ENCODE results near the gene MED12.

DNA sequence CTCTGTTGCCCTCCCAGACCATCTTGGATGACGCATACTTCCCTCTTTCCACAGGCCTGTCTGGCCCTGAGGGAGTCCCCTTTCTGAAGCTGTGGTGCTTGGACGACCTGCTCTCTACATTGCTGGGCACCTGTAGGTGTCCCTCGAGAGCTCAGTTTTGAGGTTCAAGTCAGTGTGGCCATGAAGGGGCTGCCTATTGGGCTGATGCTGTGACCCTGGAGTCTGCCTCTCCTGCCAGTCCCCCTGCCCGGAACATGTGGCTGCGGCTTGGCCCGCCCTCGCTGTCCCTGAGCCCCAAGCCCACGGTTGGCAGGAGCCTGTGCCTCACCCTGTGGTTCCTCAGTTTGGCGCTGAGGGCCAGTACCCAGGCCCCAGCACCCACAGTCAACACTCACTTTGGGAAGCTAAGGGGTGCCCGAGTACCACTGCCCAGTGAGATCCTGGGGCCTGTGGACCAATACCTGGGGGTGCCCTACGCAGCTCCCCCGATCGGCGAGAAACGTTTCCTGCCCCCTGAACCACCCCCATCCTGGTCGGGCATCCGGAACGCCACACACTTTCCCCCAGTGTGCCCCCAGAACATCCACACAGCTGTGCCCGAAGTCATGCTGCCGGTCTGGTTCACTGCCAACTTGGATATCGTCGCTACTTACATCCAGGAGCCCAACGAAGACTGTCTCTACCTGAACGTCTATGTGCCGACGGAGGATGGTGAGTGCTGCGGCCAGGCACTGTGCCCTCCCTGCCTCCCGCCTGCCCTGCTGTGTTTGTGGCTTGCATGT lies 29.3 kb downstream of the MED12 start:
- TF ChIP-seq EZH2 (IDR thresholded peaks at IDR 0.05) (no peak), POLR2AphosphoS5 (IDR thresholded peaks at IDR 0.05; ENCODE audit: borderline replicate concordance, low read depth, low read length) (no peak), FOXP2 (optimal IDR thresholded peaks at IDR 0.05; ENCODE audit: control extremely low read depth, extremely low read length, insufficient read depth) (no peak)
